HCT116 (cell line): ENCODE measurements around the gene GAL.

Source experiments
- ATF3 ChIP-seq: IDR thresholded peaks from 2 replicates; pipeline ENCODE4 v1.6.1; 2012
- CTCF ChIP-seq, 3 experiments: fragments of 200-600 bp in 1 of 3; sonication (generic) in 1 of 3; IDR thresholded peaks in 2 of 3; conservative IDR thresholded peaks in 1 of 3; 2 replicates each; pipeline ENCODE4 v1.5.1; 2012 to 2017; ENCODE audit warnings: low read depth in 2 of 3, low read length in 2 of 3, antibody characterized with exemption in 1 of 3, borderline replicate concordance in 1 of 3, control low read depth in 1 of 3, mild to moderate bottlenecking in 1 of 3, mixed read lengths in 1 of 3, mixed run types in 1 of 3, moderate library complexity in 1 of 3; ENCODE audit not compliant: insufficient read depth in 1 of 3

GRCh38 chr11:68690671-68691401 is 6.5 kb downstream of the GAL start:
- TF ChIP-seq ATF3: no peak
- peak in 2 of 3 experiments; percentile 26 to 43; a peak in 4 of 6 replicates for TF ChIP-seq CTCF (IDR thresholded peaks at IDR 0.05 in 2 of 3, conservative IDR thresholded peaks at IDR 0.05 in 1 of 3; ENCODE audit: borderline replicate concordance in 1 of 3, insufficient read depth in 1 of 3, low read depth in 2 of 3, low read length in 2 of 3)
